ENCODE measurements around the gene KCNQ1.

DNA sequence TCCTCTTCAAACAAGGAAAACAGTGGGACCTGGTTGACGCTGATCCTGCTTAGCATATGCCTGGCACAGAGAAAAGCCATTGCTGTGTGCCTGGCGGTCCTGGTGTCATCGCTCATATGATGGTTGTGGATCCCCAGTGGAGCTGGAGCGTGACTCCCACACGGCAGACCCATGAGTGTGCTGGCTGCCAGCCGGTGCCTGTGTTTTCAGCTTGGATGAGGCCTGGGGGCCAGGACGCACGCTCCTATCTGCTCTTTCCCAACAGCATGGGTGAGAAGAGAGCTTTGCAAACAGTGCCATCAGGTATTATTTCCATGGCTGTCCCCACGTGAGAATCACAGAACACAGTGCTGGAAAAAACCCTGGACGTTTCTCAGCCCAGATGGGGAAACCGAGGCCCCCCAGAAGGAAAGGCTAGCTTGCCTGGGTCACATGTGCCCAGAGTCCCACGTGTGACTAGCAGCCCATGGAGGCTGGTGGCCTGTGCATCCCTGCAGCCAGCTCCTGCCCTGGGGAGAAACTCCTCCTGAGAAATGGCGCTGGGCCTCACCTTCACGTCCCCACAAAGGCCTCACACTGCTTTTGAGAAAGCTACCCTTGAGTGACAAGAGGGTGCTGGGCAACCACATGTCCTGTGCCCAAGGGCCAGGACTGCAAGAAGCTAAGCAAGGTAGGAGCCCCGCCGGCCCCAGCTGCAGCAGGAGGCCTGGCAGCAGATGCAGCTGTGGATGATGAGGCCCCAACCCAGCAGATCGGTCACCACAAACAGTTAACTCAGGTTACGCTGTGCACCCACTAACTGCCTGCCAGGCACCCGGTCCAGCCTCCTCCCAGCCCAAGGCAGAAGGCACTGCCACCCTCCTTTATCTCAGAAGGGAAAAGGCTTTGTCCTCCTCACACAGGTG lies 436.5 kb downstream of the KCNQ1 start:
- TF ChIP-seq, protein P1, sequence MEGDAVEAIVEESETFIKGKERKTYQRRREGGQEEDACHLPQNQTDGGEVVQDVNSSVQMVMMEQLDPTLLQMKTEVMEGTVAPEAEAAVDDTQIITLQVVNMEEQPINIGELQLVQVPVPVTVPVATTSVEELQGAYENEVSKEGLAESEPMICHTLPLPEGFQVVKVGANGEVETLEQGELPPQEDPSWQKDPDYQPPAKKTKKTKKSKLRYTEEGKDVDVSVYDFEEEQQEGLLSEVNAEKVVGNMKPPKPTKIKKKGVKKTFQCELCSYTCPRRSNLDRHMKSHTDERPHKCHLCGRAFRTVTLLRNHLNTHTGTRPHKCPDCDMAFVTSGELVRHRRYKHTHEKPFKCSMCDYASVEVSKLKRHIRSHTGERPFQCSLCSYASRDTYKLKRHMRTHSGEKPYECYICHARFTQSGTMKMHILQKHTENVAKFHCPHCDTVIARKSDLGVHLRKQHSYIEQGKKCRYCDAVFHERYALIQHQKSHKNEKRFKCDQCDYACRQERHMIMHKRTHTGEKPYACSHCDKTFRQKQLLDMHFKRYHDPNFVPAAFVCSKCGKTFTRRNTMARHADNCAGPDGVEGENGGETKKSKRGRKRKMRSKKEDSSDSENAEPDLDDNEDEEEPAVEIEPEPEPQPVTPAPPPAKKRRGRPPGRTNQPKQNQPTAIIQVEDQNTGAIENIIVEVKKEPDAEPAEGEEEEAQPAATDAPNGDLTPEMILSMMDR (IDR thresholded peaks at IDR 0.05), result no peak
- TF ChIP-seq POLR2A (IDR thresholded peaks at IDR 0.05) (no peak), POLR2AphosphoS5 (IDR thresholded peaks at IDR 0.05) (no peak), EP300 (IDR thresholded peaks at IDR 0.05) (no peak)

All from sigmoid colon (tissue), 4 donors.